Stimulated activated CD8-positive, alpha-beta memory T cell treated with anti-CD3 and anti-CD28 coated beads, Interleukin-4, amount 100 ng/mL, for 1 hour (primary cell): ENCODE measurements around the gene MTMR3.

ENCODE experiments used
- DNase-seq, 2 donors: peaks; one replicate each; pipeline ENCODE4 v3.0.0-alpha.2; 2020; ENCODE audit warnings: low read depth in 2 of 2, low spot score in 1 of 2

MTMR3 gene

DNA sequence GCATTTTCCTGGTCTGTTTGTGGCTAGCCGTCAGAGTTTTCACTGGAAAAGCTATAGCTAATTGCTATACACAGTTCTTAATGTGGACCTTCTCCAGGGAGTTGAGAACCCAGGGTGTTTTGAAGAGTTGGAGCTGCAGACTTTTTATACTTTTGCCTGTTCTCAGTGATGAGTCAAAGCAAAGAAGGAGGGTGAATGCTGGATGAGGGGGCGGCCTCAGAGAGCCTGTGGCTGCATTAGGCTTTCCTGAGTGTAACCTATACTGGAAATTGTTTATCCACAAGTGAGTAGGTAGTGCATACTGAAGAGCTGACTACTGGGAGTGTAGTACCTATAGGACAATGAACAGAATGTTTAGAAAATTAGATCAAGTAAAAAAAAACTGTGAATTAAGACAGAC, 117.6 kb downstream of the MTMR3 start:
- no peak for DNase-seq

GRCh38 chr22:30001459-30001858, 118.5 kb downstream of the MTMR3 start:
- no peak for DNase-seq

DNA sequence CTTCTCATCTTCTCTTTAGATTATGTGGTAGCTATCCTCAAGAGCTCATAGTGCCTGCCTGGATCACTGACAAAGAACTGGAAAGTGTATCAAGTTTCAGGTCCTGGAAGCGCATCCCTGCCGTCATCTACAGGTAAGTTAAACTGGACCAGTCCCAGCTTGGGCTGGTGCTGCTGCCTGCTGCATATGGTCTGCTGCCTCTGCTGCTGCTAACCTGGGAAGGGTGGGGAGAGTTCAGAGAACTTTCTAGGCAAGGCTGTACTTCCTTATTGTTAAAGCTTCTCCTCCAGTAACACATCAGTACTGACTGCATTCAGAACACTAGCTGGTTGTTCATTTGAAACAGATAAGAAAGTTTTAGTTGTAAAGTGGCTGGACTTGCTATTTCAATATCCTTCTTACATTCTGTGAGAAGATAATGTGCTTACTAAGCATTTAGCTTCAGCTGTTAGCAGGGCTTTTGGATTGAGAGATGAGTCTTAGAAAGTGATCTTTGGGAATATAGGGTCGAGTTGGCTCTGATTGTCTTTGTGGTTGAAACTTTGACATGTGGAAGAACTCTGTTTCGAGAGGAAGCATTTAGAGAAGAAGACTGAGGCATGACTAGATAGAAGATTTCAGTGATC, 120.0 kb downstream of the MTMR3 start:
- no peak for DNase-seq

DNA sequence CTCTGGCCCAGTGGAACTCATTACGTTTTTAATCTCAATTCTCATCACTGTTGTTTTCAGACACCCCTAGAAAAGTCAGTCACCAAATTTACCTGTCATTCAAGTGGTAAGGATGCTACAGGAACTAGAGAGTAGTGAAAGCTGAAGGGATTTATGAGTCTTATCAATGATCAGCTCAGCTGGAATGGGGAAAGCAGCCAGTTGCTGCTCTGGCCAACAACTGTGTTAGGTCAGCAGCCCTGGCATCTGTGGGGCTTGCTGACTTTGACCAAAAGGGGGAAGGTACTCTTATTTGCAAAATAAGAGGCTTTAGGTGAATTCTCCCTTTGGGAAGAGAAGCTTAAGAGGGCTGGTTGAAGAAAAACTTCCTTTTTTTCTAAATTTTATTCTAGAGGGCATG, 121.1 kb downstream of the MTMR3 start:
- no peak for DNase-seq

- no peak for DNase-seq
Measured at GRCh38 chr22:30004694-30005093, 121.7 kb downstream of the MTMR3 start.

DNA sequence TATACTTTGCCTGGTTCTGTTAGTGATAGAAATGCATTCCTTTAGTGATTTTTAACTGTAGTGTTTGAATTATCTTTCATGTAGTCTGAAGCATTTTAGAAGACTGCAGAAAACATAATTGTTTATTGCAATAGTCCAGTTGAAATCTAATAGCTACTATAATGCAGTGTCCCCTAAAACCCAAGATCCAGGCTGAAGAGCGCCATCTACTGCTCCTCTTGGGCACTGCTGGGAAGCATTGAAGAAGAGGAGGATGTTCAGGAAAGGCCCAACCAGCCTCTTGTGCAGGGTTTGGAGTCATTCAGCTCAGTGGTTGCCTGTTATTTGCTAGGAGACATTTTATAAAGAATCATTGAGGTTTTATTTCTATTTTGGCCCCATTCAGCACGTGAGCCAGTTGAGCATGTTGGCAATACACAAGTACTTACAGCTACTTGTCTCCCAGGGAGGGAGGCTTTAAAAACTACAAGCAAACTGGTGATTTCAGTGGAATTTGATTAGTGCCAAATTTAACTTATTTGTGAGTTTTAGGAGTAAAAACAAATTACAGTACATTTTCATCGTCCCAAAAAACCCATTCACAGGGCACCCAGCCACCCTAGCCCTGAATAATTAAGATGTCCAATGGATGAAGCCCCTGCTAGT, 122.4 kb downstream of the MTMR3 start:
- DNase-seq = peak in 1 of 2 donors; percentile 21

DNA sequence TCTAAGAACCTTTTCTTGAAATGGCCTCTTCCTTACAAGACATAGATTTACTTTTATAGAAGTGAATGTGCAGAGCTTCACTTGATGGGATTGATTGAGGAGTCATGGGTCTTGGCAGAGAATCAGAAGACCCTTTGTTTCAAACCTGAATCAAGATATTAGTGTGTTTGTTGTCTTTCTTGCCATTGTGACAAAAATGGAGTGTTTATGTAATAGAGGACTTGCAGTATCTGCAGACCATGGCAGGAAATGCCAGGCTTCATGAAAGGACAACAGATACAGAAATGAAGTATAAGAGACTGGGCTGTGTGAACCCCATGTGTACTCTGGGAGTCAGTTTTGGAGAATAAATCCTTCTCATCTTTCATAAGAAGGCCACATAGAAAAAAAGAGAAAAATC, 124.4 kb downstream of the MTMR3 start:
- no peak for DNase-seq

GRCh38 chr22:30008401-30008800, 125.4 kb downstream of the MTMR3 start:
- no peak for DNase-seq

- DNase-seq = no peak
Measured at GRCh38 chr22:30009478-30009877, 126.5 kb downstream of the MTMR3 start.

- DNase-seq = no peak
Measured at GRCh38 chr22:30010789-30011405, 127.9 kb downstream of the MTMR3 start.

DNA sequence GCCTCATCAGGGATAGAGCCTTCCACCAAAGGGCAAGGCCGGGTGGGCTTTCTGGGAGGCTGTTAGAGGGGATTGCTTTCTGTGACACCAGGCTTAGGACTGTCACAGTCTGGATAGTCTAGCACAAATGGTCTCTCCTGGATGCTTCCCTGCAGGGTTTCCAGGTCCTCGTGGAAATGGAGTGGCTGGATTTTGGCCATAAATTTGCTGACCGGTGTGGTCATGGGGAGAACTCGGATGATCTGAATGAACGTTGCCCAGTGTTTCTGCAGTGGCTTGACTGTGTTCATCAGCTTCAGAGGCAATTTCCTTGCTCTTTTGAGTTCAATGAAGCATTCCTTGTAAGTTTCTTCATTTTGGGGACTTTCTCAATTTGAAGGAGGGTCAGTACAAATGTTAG, 130.2 kb downstream of the MTMR3 start:
- DNase-seq = no peak

DNA sequence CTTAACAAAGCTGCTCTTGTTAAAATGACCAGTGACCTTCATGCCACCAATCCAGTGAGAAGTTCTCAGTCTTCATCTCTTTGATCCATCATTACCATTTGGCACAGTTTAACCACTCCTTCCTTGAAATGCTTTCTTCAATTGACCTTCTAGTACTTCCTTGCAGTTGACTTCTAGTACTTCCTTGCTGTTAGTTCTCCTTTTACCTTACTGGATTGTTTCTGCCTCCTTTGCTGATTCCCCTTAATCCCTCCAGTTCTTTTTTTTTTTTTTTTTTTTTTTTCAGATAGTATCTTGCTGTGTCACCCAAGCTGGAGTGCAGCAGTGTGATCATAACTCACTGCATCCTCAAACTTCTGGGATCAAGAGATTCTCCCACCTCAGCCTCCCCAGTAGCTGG, 131.3 kb downstream of the MTMR3 start:
- no peak for DNase-seq

DNA sequence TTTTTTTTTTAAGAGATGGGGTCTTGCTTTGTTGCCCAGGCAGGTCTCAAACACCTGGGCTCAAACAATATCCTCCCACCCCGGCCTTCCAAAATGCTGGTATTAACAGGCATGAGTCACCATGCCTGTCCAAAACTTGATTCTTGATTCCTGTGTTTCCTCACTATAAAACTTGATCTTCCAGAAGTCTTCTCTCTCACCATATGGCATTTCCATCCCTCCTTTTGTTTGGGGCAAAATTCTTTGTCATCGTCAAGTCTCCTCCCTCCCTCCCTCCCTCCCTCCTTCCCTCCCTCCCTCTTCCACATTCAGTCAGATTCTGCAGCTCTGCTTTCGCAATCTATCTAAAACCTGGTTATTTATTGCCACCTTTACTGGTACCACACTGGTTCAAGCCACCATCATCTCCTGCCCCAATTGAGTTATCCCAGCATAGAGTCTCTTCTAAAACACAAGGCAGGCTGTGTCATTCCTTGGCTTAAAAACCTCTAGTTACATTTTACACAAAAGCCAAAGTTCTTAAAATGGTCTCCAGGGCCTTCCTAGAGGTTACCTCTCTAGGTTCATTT, 132.3 kb downstream of the MTMR3 start:
- DNase-seq = no peak

DNA sequence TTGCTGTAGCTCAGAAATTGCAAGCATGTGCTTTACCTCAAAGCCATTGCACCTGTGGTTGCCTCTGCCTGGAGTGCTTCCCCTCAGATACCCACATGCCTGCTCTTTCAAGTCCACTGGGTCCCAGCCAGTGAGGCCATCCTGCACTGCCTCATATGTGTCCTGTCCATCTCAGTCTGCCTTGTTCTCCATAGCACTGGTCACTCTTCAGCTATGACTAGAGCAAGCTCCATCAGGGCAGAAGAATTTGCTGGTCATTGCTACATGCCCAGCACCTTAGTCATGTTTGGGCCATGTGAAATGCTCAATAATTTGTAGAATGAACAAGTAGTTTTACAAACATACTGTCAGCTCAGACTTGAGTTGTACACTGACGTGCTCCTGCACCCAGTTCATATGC, 132.9 kb downstream of the MTMR3 start:
- no peak for DNase-seq

DNA sequence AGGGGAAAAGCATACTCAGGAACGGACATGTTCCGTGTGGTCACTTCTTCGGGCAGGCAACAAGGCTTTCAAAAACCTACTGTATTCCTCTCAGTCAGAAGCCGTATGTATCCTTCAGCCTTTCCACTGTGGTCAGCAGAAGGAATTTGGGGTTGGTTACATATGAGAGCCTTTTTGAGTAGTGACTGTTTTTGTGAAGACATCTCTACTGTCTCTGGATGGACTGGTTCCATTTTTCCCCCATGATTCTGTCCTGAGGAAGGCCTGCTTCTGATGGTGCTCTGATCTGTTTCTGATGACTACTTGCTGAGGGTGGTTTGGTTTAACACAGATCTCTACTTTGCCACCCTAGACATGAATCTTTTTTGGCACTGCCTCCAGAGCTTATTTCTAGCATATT, 133.6 kb downstream of the MTMR3 start:
- no peak for DNase-seq

- DNase-seq = no peak
Measured at GRCh38 chr22:30017375-30018223, 134.6 kb downstream of the MTMR3 start.

GRCh38 chr22:30020511-30020910, 137.5 kb downstream of the MTMR3 start:
- no peak for DNase-seq

DNA sequence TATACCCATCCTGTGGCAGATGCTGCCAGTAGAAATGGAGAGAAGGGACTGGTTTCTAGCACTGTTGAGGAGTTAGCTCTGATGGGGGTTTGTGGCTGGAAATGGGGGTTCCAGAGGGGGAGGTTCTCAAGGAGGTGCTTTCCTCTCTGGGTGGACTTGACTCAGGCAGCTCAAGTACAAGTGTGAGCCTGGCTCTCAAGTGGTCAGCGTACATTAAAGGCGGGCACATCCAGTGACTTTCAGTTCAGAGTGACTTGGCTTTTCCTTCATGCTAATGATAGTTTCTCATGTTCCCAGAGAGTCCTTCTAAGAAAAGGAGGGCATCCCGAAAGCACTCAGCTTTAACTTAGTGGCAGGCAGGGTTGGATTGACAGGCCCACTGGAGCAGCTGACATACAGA, 138.4 kb downstream of the MTMR3 start:
- DNase-seq = no peak

DNA sequence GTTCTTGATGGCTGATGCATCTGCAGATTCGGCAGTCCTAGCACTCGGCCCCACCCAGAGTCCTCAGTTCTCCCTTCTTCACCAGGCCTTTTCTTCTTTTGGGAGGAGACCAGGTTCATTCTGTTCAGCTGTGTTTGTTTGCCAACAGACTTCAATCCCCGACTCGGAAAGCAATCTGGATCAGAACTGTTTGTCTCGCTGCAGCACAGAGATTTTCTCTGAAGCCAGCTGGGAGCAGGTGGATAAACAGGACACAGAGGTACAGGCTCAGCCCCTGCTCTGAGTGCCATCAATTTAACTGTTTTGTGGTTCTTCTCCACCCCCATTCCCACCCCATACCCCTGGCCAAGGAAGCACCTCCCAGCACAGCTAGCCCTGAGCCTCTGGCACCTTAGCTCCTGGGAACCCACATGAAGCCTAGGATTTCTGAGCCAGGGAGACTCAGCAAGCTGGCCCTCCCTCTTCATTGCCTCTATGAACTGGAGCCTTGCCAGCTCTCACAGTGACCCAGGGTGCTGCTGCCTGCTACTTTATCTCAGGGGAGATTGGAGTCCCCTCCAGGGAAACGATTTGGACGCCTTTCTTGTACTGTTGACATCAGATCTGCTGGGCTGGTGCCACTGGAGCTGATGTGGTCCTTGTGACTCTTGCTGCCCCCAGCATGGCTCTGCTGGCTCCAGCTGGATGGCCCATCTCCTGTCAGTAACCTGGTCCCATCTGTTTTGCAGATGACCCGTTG, 139.1 kb downstream of the MTMR3 start:
- DNase-seq = no peak

DNA sequence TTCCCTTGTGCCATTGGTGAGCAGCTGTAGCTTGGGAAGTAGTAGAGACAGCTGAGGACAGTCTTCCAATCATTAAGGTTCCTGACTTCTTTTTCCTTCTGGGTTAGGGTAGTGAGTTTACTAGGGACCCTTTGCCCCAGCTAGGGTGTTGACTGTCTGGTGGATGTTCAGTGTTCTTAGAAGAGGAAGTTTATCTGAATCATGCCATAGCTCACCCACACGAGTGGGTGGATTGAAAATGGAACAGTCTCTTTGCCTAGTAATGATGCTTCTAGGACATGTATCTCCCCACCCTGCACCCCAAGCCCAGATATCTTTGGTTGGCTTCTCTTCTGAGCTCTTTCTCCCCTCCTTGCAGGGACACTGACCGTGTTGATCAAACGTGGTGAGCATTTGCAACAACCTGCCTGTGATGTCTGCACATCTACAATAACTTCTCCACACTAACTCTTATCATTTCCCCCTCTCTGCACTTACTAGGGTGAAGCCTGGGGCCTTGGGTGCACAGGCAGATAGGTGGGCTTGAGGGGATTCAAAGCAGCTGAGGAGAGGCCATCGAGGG, 140.2 kb downstream of the MTMR3 start:
- DNase-seq = no peak

- DNase-seq = no peak
Measured at GRCh38 chr22:30024231-30024630, 141.3 kb downstream of the MTMR3 start.
